Vagina (tissue), 2 donors: ENCODE results near the gene MACROD2.

Source experiments
- POLR2AphosphoS5 ChIP-seq, 2 donors: sonication (generic); formaldehyde crosslinking; IDR thresholded peaks; one replicate each; pipeline ENCODE4 v1.9.0; 2017; ENCODE audit warnings: antibody characterized with exemption in 2 of 2, mild to moderate bottlenecking in 2 of 2, low read depth in 1 of 2; ENCODE audit not compliant: insufficient read depth in 1 of 2
- TF ChIP-seq, protein P1 (sequence below), 3 experiments: fragments of 450-650 bp in 2 of 3; fragments of 200-600 bp in 1 of 3; sonication (generic) in 1 of 3; IDR thresholded peaks; one replicate each; pipeline ENCODE4 v1.5.1; 2017 to 2019; ENCODE audit warnings: antibody characterized with exemption in 3 of 3, mild to moderate bottlenecking in 2 of 3, moderate library complexity in 2 of 3

DNA sequence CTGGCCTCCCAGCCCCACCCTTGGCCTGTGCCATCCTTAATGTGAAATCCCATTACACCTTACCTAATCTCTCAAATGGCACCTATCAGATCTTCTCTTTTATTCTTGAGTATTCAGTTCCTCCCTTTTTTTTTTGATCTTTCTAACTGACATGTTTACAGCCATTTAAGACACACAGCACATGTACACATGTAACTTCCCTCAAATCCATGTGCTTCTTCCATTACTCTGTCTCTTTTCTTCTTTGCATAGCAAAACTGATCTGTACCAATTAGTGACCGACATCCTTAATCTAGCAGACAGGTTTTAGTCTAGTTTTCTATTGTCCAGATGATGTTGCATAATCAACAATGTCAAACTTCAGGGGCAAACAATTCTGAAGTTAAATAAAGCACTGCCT, 755.9 kb downstream of the MACROD2 start:
- TF ChIP-seq, protein P1, sequence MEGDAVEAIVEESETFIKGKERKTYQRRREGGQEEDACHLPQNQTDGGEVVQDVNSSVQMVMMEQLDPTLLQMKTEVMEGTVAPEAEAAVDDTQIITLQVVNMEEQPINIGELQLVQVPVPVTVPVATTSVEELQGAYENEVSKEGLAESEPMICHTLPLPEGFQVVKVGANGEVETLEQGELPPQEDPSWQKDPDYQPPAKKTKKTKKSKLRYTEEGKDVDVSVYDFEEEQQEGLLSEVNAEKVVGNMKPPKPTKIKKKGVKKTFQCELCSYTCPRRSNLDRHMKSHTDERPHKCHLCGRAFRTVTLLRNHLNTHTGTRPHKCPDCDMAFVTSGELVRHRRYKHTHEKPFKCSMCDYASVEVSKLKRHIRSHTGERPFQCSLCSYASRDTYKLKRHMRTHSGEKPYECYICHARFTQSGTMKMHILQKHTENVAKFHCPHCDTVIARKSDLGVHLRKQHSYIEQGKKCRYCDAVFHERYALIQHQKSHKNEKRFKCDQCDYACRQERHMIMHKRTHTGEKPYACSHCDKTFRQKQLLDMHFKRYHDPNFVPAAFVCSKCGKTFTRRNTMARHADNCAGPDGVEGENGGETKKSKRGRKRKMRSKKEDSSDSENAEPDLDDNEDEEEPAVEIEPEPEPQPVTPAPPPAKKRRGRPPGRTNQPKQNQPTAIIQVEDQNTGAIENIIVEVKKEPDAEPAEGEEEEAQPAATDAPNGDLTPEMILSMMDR (IDR thresholded peaks at IDR 0.05) = no peak
- TF ChIP-seq POLR2AphosphoS5 (IDR thresholded peaks at IDR 0.05; ENCODE audit: insufficient read depth in 1 of 2, low read depth in 1 of 2) = no peak
